Muscle layer of duodenum (tissue), 2 donors: Measurements from ENCODE around the gene NT5C.
"Not testable (repeated sequence)": the region's sequence is repeated elsewhere in the genome, so short reads cannot be mapped to it uniquely, and the experiment has no call there.

Experiments used
- H3K27ac ChIP-seq: one replicate; pipeline ENCODE4 v1.7.0; 2013; ENCODE audit warnings: mild to moderate bottlenecking, low read length
- H3K27me3 ChIP-seq: one replicate; pipeline ENCODE4 v1.7.0; 2013; ENCODE audit warnings: low read depth, mild to moderate bottlenecking, control low read depth, low read length
- H3K36me3 ChIP-seq, 2 donors: one replicate each; pipeline ENCODE4 v1.7.0; 2013; ENCODE audit warnings: low read length in 2 of 2, control low read depth in 1 of 2, mild to moderate bottlenecking in 1 of 2; ENCODE audit not compliant: insufficient read depth in 2 of 2, control insufficient read depth in 1 of 2
- H3K4me1 ChIP-seq, 2 donors: one replicate each; pipeline ENCODE4 v1.7.0; 2013; ENCODE audit warnings: low read length in 2 of 2, mild to moderate bottlenecking in 2 of 2, control low read depth in 1 of 2, moderate library complexity in 1 of 2; ENCODE audit not compliant: insufficient read depth in 2 of 2, control insufficient read depth in 1 of 2
- H3K4me3 ChIP-seq, 2 donors: one replicate each; pipeline ENCODE4 v1.7.0; 2013; ENCODE audit warnings: low read length in 2 of 2, low read depth in 1 of 2, mild to moderate bottlenecking in 1 of 2
- H3K9me3 ChIP-seq, 2 donors: one replicate each; pipeline ENCODE4 v1.7.0; 2013; ENCODE audit warnings: low read length in 2 of 2, control low read depth in 1 of 2, mild to moderate bottlenecking in 1 of 2; ENCODE audit not compliant: control insufficient read depth in 1 of 2
- donor health status: healthy.

NT5C gene

DNA sequence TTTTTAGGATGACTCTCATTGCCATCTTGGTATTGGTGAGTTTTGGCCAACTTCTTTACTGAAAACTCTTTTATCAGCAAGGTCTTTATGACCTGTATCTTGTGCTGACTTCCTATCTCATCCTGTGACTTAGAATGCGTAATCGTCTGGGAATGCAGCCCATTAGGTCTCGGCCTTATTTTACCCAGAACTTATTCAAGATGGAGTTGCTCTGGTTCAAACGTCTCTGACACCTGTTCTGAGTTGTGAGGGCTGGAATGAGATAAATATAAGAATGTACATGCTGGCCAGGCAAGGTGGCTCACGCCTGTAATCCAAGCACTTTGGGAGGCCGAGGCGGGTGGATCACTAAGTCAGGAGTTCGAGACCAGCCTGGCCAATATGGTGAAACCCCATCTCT lies 26.9 kb upstream of the NT5C start:
- not testable (repeated sequence) for H3K4me3 ChIP-seq, H3K27ac ChIP-seq, H3K9me3 ChIP-seq, H3K4me1 ChIP-seq, H3K36me3 ChIP-seq, H3K27me3 ChIP-seq

- peak overlapping the region in 1 of 2 donors; percentile 93 for H3K4me3 ChIP-seq
- no peaks in the 10 kb centered on the region for H3K36me3 ChIP-seq
- H3K27me3 ChIP-seq, result no peaks in the 10 kb centered on the region
- no peaks in the 10 kb centered on the region for H3K9me3 ChIP-seq
- H3K4me1 ChIP-seq, result peaks cover 0 to 11% of the 10 kb centered on the region in 2 donors
- H3K27ac ChIP-seq, result no peak overlapping the region
Measured at GRCh38 chr17:75155191-75155601, 23.7 kb upstream of the NT5C start.

DNA sequence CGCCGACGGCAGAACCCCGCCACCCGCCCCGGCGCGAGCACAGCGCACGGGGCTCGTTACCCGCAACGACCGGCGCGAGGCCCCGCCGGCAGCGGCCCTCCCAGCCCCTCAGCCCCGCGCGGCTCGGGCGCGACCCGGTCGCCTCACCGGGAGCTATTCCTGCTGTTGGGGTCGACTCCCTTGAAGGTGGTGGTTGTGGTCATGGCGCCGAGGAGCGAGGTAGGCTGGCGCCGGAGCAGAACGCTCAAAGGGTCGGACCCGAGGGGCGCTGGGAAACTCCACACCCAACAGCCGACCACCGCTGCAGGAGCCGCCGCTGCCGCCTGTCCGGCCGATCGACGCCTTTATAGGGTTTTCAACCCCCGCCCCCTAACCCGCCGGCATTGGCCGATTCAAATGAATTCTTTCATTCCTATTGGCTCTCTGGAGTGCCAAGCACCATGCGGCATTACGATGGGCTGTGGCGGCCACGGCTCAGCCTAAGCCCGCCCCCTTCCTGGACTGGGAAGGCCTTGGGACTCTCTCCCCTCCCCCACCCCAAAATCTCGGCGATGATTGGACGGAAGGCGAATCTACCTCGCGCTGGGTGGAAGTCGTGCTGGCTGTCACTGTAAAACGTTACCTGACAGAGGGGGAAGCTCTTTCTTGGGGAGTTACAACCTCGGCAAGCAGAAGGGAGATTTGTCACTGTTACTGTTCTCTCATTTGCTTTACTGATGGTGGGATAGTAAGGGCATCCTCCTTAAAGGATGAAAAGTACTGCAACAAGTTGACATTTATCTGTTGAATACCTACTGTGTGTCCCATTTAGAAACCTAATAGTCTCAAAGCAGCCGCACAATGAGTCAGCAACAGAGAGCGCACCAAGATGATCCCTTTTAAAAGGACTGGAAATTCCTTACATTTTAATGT lies 22.9 kb upstream of the NT5C start, which contains the start of gene JPT1:
Gene JPT1 (minus strand): TSS at position 318 of the 912 bp plus-strand sequence. CDS start 115 bp downstream, at position 203.
- H3K27me3 ChIP-seq, result no peaks in the 10 kb centered on the region
- H3K4me3 ChIP-seq, result peak within 1 kb of the TSS; percentile 79 to 93
- peaks cover 0 to 11% of the 10 kb centered on the region in 2 donors for H3K4me1 ChIP-seq

DNA sequence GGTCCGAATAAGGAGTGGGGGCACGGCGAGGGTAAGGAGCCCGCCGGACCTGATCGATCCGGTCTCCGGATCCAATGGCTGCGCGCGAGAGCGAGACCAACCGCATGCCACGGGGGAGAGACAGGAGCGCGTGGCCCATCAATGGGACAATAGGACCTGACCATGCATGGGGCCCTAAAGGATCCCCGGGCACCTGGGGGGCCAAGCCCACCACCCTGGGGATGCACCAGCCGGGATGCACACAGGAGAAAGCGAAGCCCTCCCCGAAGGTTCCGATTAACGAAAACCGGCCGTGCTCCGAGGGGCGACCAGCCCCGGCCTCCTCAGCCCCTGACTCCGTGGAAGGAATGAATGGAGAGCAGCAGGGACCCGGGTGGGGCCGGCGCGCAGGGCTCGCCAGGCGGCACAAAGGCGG lies 22.2 kb upstream of the NT5C start:
- Histone ChIP-seq H3K27me3 (no peaks in the 10 kb centered on the region), H3K27ac (peak overlapping the region; percentile 14), H3K36me3 (no peaks in the 10 kb centered on the region), H3K9me3 (no peaks in the 10 kb centered on the region), H3K4me1 (peaks cover 0 to 11% of the 10 kb centered on the region in 2 donors), H3K4me3 (peak overlapping the region; percentile 79 to 93)

More for the DNA sequence above, 22.9 kb upstream of the NT5C start, which contains the start of gene JPT1:
- H3K36me3 ChIP-seq, result no peaks in the 10 kb centered on the region
- peak within 1 kb of the TSS; percentile 14 for H3K27ac ChIP-seq
- H3K9me3 ChIP-seq, result no peaks in the 10 kb centered on the region

DNA sequence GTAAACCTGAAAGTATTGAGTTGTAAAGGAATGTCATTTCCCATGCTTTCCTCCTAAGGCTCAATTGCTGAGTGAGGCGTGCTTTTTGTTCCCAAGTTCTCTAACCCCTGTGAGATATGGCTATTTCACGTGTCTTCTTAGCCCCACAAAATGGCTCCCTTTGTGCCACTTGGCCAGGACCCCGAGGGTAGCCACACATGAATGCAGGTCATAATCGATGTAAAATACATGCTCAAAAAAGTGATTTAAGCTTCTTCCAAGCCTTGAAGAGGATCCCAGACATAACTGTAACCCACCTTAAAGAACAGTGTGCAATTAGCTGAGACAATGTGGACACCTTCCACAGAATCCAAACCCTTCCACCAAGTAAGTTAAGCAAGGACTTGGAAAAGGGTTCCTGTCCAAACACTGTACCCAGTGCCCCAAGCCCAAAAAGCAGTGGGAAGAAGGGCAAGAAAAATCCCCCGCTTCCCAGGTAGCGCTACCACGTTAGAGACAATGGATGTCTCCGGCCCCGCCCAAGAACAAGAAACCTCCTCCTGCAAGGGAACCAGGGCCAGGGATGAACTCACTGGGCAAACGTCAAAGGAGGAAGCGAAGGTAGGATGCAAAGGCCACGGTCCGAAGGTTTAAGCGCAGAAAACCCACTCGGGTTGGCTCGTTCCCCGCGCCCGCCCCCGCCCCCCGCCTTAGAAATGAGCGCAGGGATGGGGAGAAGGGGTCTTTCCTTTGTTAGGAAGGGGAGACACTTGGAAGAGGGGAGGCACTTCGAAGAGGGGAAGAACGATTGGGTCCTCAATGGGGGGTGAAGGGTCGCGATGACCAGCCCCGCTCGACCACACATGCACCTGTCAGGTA lies 21.6 kb upstream of the NT5C start:
- Histone ChIP-seq H3K36me3 (peaks cover 0 to under 1% of the 10 kb centered on the region in 2 donors), H3K4me3 (peak overlapping the region; percentile 79 to 93), H3K27ac (peak overlapping the region; percentile 14), H3K9me3 (no peaks in the 10 kb centered on the region), H3K4me1 (peaks cover 0 to 11% of the 10 kb centered on the region in 2 donors), H3K27me3 (no peaks in the 10 kb centered on the region)

DNA sequence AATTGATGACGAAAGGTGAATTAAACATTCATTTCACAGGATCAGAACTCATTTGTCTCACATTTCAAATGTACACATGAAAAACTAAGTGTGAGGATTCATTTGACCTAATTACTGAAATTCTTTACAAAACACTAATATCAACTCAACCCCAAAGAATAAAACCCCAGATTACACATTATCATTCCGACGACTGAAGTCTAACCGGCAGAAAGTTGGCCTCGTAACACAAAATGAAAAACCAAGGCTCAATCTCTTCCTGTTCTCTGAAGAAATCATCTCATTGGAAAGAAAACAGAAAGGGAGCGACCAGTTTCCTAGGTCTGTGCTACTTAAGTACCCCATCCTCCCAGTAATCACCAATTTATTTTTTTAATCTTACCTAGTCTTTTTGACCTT lies 21.0 kb upstream of the NT5C start:
- H3K27ac ChIP-seq, result peak overlapping the region; percentile 14
- peaks cover 0 to 6% of the 10 kb centered on the region in 2 donors for H3K36me3 ChIP-seq
- H3K4me3 ChIP-seq, result peak overlapping the region in 1 of 2 donors; percentile 79
- peaks cover 0 to 11% of the 10 kb centered on the region in 2 donors for H3K4me1 ChIP-seq
- no peaks in the 10 kb centered on the region for H3K27me3 ChIP-seq
- no peaks in the 10 kb centered on the region for H3K9me3 ChIP-seq

DNA sequence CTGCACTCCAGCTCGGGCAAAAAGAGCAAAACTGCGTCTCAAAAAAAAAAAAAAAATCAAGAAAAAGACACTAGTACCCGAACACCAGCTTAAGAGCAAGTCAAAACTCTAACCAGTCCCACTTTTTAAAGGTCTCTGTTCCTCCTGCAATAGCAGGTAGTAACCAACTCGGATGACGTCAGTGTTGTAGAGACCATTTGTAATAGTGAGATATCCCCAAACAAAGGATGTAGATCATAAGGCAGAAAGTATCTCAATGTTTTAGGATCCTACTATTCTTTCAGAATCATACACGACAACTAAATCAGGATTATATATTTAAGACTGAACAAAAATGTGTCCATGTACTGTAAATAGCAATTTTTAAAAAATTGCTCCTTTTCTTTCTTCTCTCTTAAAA lies 20.4 kb upstream of the NT5C start:
- no peaks in the 10 kb centered on the region for H3K27me3 ChIP-seq
- peaks cover 0 to 12% of the 10 kb centered on the region in 2 donors for H3K36me3 ChIP-seq
- peaks cover 0 to 11% of the 10 kb centered on the region in 2 donors for H3K4me1 ChIP-seq
- no peak overlapping the region for H3K4me3 ChIP-seq
- H3K9me3 ChIP-seq, result no peaks in the 10 kb centered on the region
- H3K27ac ChIP-seq, result no peak overlapping the region

DNA sequence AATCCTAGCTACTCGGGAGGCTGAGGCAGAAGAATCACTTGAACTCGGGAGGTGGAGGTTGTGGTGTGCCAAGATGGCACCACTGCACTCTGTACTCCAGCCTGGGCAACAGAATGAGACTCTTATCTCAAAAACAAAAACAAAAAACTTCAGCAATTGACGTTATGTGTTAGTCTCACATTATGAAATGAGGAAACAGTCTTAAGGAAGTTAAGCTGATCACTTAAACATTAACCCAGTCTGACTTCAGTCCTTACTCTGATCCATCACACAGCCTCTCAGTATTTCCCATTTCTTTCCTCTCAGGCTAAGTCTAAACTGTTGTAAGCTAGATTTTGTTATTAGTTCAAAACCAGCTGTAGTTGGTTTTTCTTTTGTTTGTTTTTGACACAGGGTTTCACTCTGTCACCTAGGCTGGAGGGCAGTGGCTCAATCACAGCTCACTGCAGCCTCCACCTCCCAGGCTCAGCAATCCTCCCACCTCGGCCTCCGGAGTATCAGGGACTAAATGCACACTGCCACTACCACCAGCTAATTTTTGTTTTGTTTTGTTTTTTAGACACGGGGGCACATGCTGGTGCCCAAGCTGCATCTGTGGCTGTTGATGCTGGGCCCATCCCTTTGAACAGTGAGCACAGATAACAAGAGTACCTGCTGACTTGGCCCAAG lies 16.5 kb upstream of the NT5C start:
- Histone ChIP-seq H3K27ac (peak overlapping the region; percentile 45), H3K27me3 (no peaks in the 10 kb centered on the region), H3K4me3 (no peak overlapping the region), H3K9me3 (no peaks in the 10 kb centered on the region), H3K4me1 (peaks cover 0 to 2% of the 10 kb centered on the region in 2 donors), H3K36me3 (peaks cover 18 to 36% of the 10 kb centered on the region in 2 donors)

GRCh38 chr17:75146592-75146991 lies 15.1 kb upstream of the NT5C start:
- Histone ChIP-seq H3K4me3 (no peak overlapping the region), H3K27ac (no peak overlapping the region), H3K4me1 (no peaks in the 10 kb centered on the region), H3K36me3 (peaks cover 21 to 36% of the 10 kb centered on the region in 2 donors), H3K27me3 (no peaks in the 10 kb centered on the region), H3K9me3 (no peaks in the 10 kb centered on the region)

DNA sequence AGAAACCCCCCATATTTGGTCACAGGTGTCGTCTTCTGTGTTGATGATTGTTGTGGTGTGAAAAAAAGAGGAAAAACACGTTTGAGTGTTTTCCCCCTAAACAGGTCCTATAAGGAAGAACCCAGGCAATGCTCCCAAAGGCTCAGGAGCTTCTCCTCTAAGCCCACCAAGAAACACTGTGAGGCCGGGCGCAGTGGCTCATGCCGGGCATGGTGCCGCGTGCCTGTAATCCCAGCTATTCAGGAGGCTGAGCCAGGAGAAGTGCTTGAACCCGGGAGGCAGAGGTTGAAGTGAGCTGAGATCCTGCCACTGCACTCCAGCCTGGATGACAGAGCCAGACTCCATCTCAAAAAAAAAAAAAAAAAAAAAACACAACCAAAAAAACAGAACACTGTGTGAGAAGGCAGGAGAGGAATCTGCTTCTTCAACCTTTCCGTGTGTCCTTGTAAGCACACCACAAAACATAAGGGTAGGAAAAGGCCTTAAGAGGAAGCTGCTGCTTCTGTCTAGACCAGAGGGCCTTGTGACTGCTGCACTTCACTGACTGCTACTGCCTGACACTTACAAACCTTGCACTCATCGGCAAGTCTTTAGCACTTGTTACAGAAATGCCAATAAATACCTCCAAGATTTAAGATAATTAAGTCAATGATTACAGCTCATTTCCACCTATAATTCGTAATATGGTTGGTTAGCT lies 13.4 kb upstream of the NT5C start:
- Histone ChIP-seq H3K27me3 (no peaks in the 10 kb centered on the region), H3K4me3 (no peak overlapping the region), H3K4me1 (no peaks in the 10 kb centered on the region), H3K36me3 (peaks cover 21 to 36% of the 10 kb centered on the region in 2 donors), H3K9me3 (no peaks in the 10 kb centered on the region), H3K27ac (no peak overlapping the region)
